ENCODE data around the gene NEAT1. TPM values are rescaled to one million over a fixed set of nuclear protein-coding genes. Genes with fewer than 3 reads are reported as not detected.
A peak's percentile ranks its signal among the peaks of the same experiment; 100 is the strongest.

Gene NEAT1
- total and polyA plus RNA-seq, 9 of the 15 experiments (the other 6 are each of a cell fraction or from before 2014, with no cell fraction given), result 20.1 to 389 (median 62.8) TPM

DNA sequence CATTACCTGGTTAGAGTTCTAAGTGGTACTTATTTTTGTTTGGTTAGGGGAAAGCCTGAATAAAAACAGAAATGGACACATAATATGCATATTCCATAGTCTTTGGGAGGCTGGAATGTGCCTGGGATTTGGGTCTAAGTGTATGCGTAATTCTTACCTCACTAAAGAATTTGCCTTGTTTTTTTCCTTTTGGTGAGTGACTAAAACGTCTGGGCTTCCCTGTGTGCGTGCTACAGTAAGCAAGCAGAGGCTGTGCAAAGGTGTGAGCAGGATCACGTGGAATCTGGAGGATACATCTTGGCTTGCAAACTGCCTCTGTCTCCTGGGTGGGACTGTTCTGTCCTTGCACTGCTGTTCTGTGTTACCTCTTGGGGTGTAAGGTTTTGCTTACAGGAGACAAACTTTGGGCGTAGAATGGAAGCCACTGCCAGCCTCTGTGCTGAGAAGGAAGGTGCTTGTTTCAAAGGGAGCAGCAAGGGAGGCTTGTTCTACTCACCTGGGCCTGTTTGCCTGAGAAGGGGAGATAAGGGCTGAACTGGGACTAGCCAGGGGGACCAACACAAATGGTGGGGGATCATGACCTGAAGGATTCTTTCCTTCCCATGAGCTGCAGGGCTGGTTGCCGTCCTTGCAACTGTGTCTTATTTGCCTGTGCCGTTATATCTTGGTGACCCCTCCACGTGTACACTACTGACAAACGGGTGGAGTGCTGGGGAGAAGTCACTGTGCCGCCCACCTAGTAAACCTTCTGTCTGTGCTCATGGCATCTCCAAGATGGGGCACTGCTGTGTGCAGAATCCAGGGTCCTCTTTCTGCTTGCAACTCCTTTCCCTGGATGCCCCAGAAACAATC, 4.5 kb downstream of the NEAT1 start (continued):
- TF ChIP-seq, protein P1, sequence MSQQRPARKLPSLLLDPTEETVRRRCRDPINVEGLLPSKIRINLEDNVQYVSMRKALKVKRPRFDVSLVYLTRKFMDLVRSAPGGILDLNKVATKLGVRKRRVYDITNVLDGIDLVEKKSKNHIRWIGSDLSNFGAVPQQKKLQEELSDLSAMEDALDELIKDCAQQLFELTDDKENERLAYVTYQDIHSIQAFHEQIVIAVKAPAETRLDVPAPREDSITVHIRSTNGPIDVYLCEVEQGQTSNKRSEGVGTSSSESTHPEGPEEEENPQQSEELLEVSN (IDR thresholded peaks at IDR 0.05; ENCODE audit: borderline replicate concordance in 1 of 2, extremely low read depth in 1 of 2, insufficient read depth in 1 of 2, insufficient read length in 1 of 2, low read depth in 1 of 2, low read length in 1 of 2, poor library complexity in 1 of 2, severe bottlenecking in 1 of 2), result peak in 1 of 2 experiments; percentile 6
- TF ChIP-seq MAFK (IDR thresholded peaks at IDR 0.05; ENCODE audit: low read length), result 0 out of 2 replicates have a peak, but pooled peaks have one; percentile 7
- no peak for TF ChIP-seq NR2C1 (IDR thresholded peaks at IDR 0.05)
- TF ChIP-seq NR2C1 (tag; IDR thresholded peaks at IDR 0.05), result 0 out of 2 replicates have a peak, but pooled peaks have one; percentile 41
- 0 out of 4 replicates have a peak, but pooled peaks of 1 of the 2 experiments have one; percentile 11 for TF ChIP-seq FOXK2 (conservative IDR thresholded peaks at IDR 0.05 in 1 of 2, IDR thresholded peaks at IDR 0.05 in 1 of 2; ENCODE audit: low read depth in 2 of 2)
- TF ChIP-seq ZNF41 (CRISPR knock-in tag; conservative IDR thresholded peaks at IDR 0.05), result peak; percentile 73
- TF ChIP-seq CBX3 (IDR thresholded peaks at IDR 0.05; ENCODE audit: borderline replicate concordance in 1 of 2, low read length in 2 of 2), result 0 out of 3 replicates have a peak, but pooled peaks of 1 of the 2 experiments have one; percentile 45
- peak; percentile 54 for TF ChIP-seq ZNF436 (CRISPR knock-in tag; IDR thresholded peaks at IDR 0.05)
- peak; percentile 90 for TF ChIP-seq OTX1 (CRISPR knock-in tag; IDR thresholded peaks at IDR 0.05)
- TF ChIP-seq ARID1B (IDR thresholded peaks at IDR 0.05), result peak; percentile 48; the same call in 1 of the 2 replicates
- TF ChIP-seq POLR2AphosphoS5 (IDR thresholded peaks at IDR 0.05; ENCODE audit: control insufficient read depth, insufficient read depth, low read depth, low read length), result peak; percentile 96
- peak; percentile 49; the same call in 1 of the 2 replicates for TF ChIP-seq ZNF263 (CRISPR knock-in tag; IDR thresholded peaks at IDR 0.05; ENCODE audit: borderline replicate concordance)
- peak; percentile 77; the same call in 1 of the 2 replicates for TF ChIP-seq ZFP30 (CRISPR knock-in tag; IDR thresholded peaks at IDR 0.05; ENCODE audit: borderline replicate concordance)
- TF ChIP-seq ZNF146 (CRISPR knock-in tag; IDR thresholded peaks at IDR 0.05; ENCODE audit: unreplicated experiment), result peak; percentile 25
- TF ChIP-seq, protein P2, sequence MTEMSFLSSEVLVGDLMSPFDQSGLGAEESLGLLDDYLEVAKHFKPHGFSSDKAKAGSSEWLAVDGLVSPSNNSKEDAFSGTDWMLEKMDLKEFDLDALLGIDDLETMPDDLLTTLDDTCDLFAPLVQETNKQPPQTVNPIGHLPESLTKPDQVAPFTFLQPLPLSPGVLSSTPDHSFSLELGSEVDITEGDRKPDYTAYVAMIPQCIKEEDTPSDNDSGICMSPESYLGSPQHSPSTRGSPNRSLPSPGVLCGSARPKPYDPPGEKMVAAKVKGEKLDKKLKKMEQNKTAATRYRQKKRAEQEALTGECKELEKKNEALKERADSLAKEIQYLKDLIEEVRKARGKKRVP (CRISPR knock-in tag; IDR thresholded peaks at IDR 0.05), result peak; percentile 53; the same call in 1 of the 2 replicates
- no peak for TF ChIP-seq ZNF23 (CRISPR knock-in tag; IDR thresholded peaks at IDR 0.05)
- no peak for TF ChIP-seq BMI1 (IDR thresholded peaks at IDR 0.05; ENCODE audit: low read length)
- TF ChIP-seq, protein P3, sequence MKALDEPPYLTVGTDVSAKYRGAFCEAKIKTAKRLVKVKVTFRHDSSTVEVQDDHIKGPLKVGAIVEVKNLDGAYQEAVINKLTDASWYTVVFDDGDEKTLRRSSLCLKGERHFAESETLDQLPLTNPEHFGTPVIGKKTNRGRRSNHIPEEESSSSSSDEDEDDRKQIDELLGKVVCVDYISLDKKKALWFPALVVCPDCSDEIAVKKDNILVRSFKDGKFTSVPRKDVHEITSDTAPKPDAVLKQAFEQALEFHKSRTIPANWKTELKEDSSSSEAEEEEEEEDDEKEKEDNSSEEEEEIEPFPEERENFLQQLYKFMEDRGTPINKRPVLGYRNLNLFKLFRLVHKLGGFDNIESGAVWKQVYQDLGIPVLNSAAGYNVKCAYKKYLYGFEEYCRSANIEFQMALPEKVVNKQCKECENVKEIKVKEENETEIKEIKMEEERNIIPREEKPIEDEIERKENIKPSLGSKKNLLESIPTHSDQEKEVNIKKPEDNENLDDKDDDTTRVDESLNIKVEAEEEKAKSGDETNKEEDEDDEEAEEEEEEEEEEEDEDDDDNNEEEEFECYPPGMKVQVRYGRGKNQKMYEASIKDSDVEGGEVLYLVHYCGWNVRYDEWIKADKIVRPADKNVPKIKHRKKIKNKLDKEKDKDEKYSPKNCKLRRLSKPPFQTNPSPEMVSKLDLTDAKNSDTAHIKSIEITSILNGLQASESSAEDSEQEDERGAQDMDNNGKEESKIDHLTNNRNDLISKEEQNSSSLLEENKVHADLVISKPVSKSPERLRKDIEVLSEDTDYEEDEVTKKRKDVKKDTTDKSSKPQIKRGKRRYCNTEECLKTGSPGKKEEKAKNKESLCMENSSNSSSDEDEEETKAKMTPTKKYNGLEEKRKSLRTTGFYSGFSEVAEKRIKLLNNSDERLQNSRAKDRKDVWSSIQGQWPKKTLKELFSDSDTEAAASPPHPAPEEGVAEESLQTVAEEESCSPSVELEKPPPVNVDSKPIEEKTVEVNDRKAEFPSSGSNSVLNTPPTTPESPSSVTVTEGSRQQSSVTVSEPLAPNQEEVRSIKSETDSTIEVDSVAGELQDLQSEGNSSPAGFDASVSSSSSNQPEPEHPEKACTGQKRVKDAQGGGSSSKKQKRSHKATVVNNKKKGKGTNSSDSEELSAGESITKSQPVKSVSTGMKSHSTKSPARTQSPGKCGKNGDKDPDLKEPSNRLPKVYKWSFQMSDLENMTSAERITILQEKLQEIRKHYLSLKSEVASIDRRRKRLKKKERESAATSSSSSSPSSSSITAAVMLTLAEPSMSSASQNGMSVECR (CRISPR knock-in tag; IDR thresholded peaks at IDR 0.05), result peak; percentile 60
- peak; percentile 35; the same call in 1 of the 2 replicates for TF ChIP-seq TCFL5 (CRISPR knock-in tag; conservative IDR thresholded peaks at IDR 0.05)
- no peak for TF ChIP-seq ILK (tag; IDR thresholded peaks at IDR 0.05; ENCODE audit: borderline replicate concordance, low read depth)
- TF ChIP-seq MBD2 (IDR thresholded peaks at IDR 0.05; ENCODE audit: borderline replicate concordance, low read depth), result peak; percentile 70

Data from K562 (cell line).